A549 (cell line): ENCODE results near the gene FGF2. TPM values are rescaled to one million over a fixed set of nuclear protein-coding genes. Genes with fewer than 3 reads are reported as not detected.

ENCODE experiments used
- ATAC-seq, 2 experiments: fragments of 200-7000 bp in 1 of 2; fragments of >200 bp in 1 of 2; cut with Nextera tagmentation in 1 of 2; cut with Tn5 transposase in 1 of 2; 3 replicates each; pipeline versions ENCODE4 v1.8.0 to v1.9.1; 2018 to 2020; ENCODE audit warnings: mild to moderate bottlenecking in 1 of 2, moderate library complexity in 1 of 2
- CTCF ChIA-PET: fragments of 300-600 bp; sonication (Branson Sonifier 250); formaldehyde crosslinking; extraction: SDS; loops from one replicate; lab custom pipeline; 2021; ENCODE audit warnings: antibody characterized with exemption, inconsistent platforms; lab: Yijun Ruan, JAX
- POLR2A ChIA-PET: fragments of 350-600 bp; formaldehyde crosslinking; extraction: SDS; loops from one replicate; lab custom pipeline; 2021; ENCODE audit warnings: antibody characterized with exemption, inconsistent platforms; lab: Yijun Ruan, JAX
- DNase-seq, 2 experiments: peaks; one replicate each; pipeline versions ENCODE4 v3.0.0 to v3.0.0-alpha.2; 2011 to 2016; ENCODE audit warnings: low read depth in 1 of 2, low spot score in 1 of 2
- FAIRE-seq: peaks from 2 replicates; lab custom pipeline; 2011; peaks lifted over from hg19 to GRCh38; lab: Jason Lieb, UNC
- H3K27ac ChIP-seq, 2 experiments: fragments of >200 bp; sonication (Bioruptor Twin); formaldehyde crosslinking; 3 replicates each; pipeline ENCODE4 v1.5.1; 2016 to 2017
- H3K4me1 ChIP-seq: fragments of >200 bp; sonication (Bioruptor Twin); formaldehyde crosslinking; 3 replicates; pipeline ENCODE4 v1.6.1; 2016
- H3K4me2 ChIP-seq: fragments of >200 bp; sonication (Bioruptor Twin); formaldehyde crosslinking; 3 replicates; pipeline ENCODE4 v1.6.1; 2016
- H3K4me3 ChIP-seq: fragments of >200 bp; sonication (Bioruptor Twin); formaldehyde crosslinking; 3 replicates; pipeline ENCODE4 v1.5.1; 2016
- H3K9me3 ChIP-seq: fragments of >200 bp; sonication (Bioruptor Twin); formaldehyde crosslinking; 3 replicates; pipeline ENCODE4 v1.6.1; 2016
- CBX2 ChIP-seq: fragments of 200-600 bp; sonication (generic); IDR thresholded peaks from 2 replicates; pipeline ENCODE4 v1.6.1; 2016; ENCODE audit warnings: low read depth, mild to moderate bottlenecking, borderline replicate concordance
- CHD4 ChIP-seq: fragments of 200-600 bp; sonication (generic); IDR thresholded peaks from 2 replicates; pipeline ENCODE4 v1.6.1; 2016; ENCODE audit warnings: antibody characterized with exemption, mild to moderate bottlenecking, borderline replicate concordance
- ESRRA ChIP-seq: fragments of 150-350 bp; IDR thresholded peaks from 2 replicates; pipeline ENCODE4 v1.6.1; 2014; ENCODE audit warnings: mild to moderate bottlenecking, low read length, borderline replicate concordance
- FOSB ChIP-seq: fragments of 250-450 bp; sonication (Bioruptor Pico); IDR thresholded peaks from 2 replicates; pipeline ENCODE4 v1.5.0; 2020; ENCODE audit warnings: mild to moderate bottlenecking, moderate library complexity
- HEYL ChIP-seq: fragments of 250-450 bp; sonication (Bioruptor Pico); IDR thresholded peaks from 2 replicates; pipeline ENCODE4 v1.8.0; 2021; ENCODE audit warnings: mild to moderate bottlenecking, moderate library complexity
- HMGXB4 ChIP-seq: fragments of 250-450 bp; sonication (Bioruptor Pico); IDR thresholded peaks from 2 replicates; pipeline ENCODE4 v1.5.0; 2021; ENCODE audit warnings: mild to moderate bottlenecking, moderate library complexity, borderline replicate concordance
- HOXA7 ChIP-seq: fragments of 250-450 bp; sonication (Bioruptor Pico); IDR thresholded peaks from 2 replicates; pipeline ENCODE4 v1.5.0; 2020; ENCODE audit warnings: mild to moderate bottlenecking, moderate library complexity
- HOXB13 ChIP-seq: fragments of 250-450 bp; sonication (Bioruptor Pico); IDR thresholded peaks from 2 replicates; pipeline ENCODE4 v1.5.0; 2020; ENCODE audit warnings: low read depth, mild to moderate bottlenecking, moderate library complexity
- KDM1A ChIP-seq: fragments of 200-600 bp; sonication (generic); IDR thresholded peaks from 2 replicates; pipeline ENCODE4 v1.6.1; 2016; ENCODE audit warnings: low read depth, mild to moderate bottlenecking
- MAX ChIP-seq: IDR thresholded peaks from 2 replicates; pipeline ENCODE4 v1.6.1; 2012
- MAZ ChIP-seq: fragments of 150-350 bp; IDR thresholded peaks from 2 replicates; pipeline ENCODE4 v1.6.1; 2014; ENCODE audit warnings: antibody characterized with exemption, low read depth, low read length, borderline replicate concordance
- MYC ChIP-seq: IDR thresholded peaks from 2 replicates; pipeline ENCODE4 v1.6.1; 2012; ENCODE audit warnings: mild to moderate bottlenecking, inconsistent platforms, low read length, improper control_type of control experiment, borderline replicate concordance
- PBX3 ChIP-seq: IDR thresholded peaks from 2 replicates; pipeline ENCODE4 v1.6.1; 2012
- POLR2AphosphoS2 ChIP-seq: conservative IDR thresholded peaks from 2 replicates; pipeline ENCODE4 v1.6.1; 2012; ENCODE audit warnings: low read length, improper control_type of control experiment, inconsistent platforms
- REST ChIP-seq: fragments of 200-600 bp; sonication (generic); IDR thresholded peaks from 2 replicates; pipeline ENCODE4 v1.6.1; 2016; ENCODE audit warnings: antibody characterized with exemption, mild to moderate bottlenecking, moderate library complexity
- SMC3 ChIP-seq: fragments of >200 bp; sonication (Bioruptor Twin); formaldehyde crosslinking; IDR thresholded peaks from 3 replicates; pipeline ENCODE4 v1.6.1; 2018; ENCODE audit warnings: inconsistent platforms
- ZFP36 ChIP-seq: fragments of 450-650 bp; IDR thresholded peaks from 2 replicates; pipeline ENCODE4 v1.6.1; 2014; ENCODE audit warnings: borderline replicate concordance; ENCODE audit not compliant: partially characterized antibody
- ZNF302 ChIP-seq: fragments of 250-450 bp; sonication (Bioruptor Pico); IDR thresholded peaks from 2 replicates; pipeline ENCODE4 v1.9.0; 2021; ENCODE audit warnings: inconsistent platforms, mild to moderate bottlenecking, moderate library complexity
- WGBS: methylation state at CpG from one replicate; pipeline ENCODE4 v1.1.6; 2017; ENCODE audit errors: missing lambda C conversion rate; 5-methylcytosine and 5-hydroxymethylcytosine counted together
- polyA plus RNA-seq, 4 experiments: library from polyadenylated mRNA; depleted of rRNA in 3 of 4; stranded (reverse); fragments of >200 nt; fragmentation: RNase III in 1 of 4; extraction: RNeasy Plus Mini Kit Qiagen cat#74134 plus additional on column Dnase treatment in 1 of 4; gene quantifications; 2 replicates in 3 of 4; 3 replicates in 1 of 4; pipeline ENCODE4 v1.2.3, GENCODE V29; 2011 to 2017

FGF2 gene
- polyA plus RNA-seq, 2 of the 4 experiments (the other 2 are of a cell fraction): 35.1 to 45.2 TPM

GRCh38 chr4:122906859-122907305, 80.3 kb downstream of the FGF2 start:
- CTCF ChIA-PET: interaction anchor here (1.3 kb wide), 1 partner anchor 7 kb away, joined by 7 read pairs; no protein-coding TSS in a partner anchor
- DNase-seq (no peak), FAIRE-seq (no peak), ATAC-seq (no peak)
- Histone ChIP-seq H3K4me3 (no peak overlapping the region), H3K9me3 (no peaks in the 10 kb centered on the region), H3K4me1 (peaks cover 46% of the 10 kb centered on the region)
- WGBS: 94% methylated on average over 7 of the region's 7 CpGs
- TF ChIP-seq KDM1A: no peak
- TF ChIP-seq SMC3: no peak
- no peak for TF ChIP-seq ZFP36
- no peak for TF ChIP-seq CBX2
- no peak for TF ChIP-seq POLR2AphosphoS2
- TF ChIP-seq HEYL (CRISPR knock-in tag): no peak
- TF ChIP-seq CHD4: no peak
- no peak for TF ChIP-seq HOXB13 (CRISPR knock-in tag)
- no peak for TF ChIP-seq REST
- no peak for TF ChIP-seq FOSB
- no peak for TF ChIP-seq PBX3
- TF ChIP-seq MAX: no peak
- no peak for TF ChIP-seq ZNF302 (CRISPR knock-in tag)
- no peak for TF ChIP-seq HMGXB4 (CRISPR knock-in tag)
- TF ChIP-seq, all 56 proteins: peak for 0
- POLR2A ChIA-PET: interaction anchor here (0.7 kb wide), 1 partner anchor 74 kb away, joined by 7 read pairs; no protein-coding TSS in a partner anchor
- Histone ChIP-seq H3K4me2 (no peak overlapping the region), H3K27ac (no peak overlapping the region)

GRCh38 chr4:122908223-122908622, 81.6 kb downstream of the FGF2 start:
- Histone ChIP-seq H3K4me3 (no peak overlapping the region), H3K4me2 (no peak overlapping the region), H3K27ac (peak overlapping the region; percentile 9 to 39; a peak in 2 of 6 replicates), H3K9me3 (no peaks in the 10 kb centered on the region), H3K4me1 (peaks cover 54% of the 10 kb centered on the region)
- ChIA-PET POLR2A (no interaction called here), CTCF (no interaction called here)
- TF ChIP-seq CHD4: no peak
- no peak for TF ChIP-seq MYC
- no peak for TF ChIP-seq ESRRA
- no peak for TF ChIP-seq HOXA7 (CRISPR knock-in tag)
- TF ChIP-seq HOXB13 (CRISPR knock-in tag): no peak
- TF ChIP-seq MAZ: no peak
- WGBS: 96% methylated on average over 1 of the region's 1 CpG
- no peak for ATAC-seq
- no peak for DNase-seq
- FAIRE-seq: no peak
